ENCODE data around the gene CD22. TPM values are rescaled to one million over a fixed set of nuclear protein-coding genes. Genes with fewer than 3 reads are reported as not detected.

The CD22 gene
- total RNA-seq, 4 donors from 2014 or later = 3.2 to 11.7 (median 6.2) TPM; not detected in 1

- TF ChIP-seq, protein P1, sequence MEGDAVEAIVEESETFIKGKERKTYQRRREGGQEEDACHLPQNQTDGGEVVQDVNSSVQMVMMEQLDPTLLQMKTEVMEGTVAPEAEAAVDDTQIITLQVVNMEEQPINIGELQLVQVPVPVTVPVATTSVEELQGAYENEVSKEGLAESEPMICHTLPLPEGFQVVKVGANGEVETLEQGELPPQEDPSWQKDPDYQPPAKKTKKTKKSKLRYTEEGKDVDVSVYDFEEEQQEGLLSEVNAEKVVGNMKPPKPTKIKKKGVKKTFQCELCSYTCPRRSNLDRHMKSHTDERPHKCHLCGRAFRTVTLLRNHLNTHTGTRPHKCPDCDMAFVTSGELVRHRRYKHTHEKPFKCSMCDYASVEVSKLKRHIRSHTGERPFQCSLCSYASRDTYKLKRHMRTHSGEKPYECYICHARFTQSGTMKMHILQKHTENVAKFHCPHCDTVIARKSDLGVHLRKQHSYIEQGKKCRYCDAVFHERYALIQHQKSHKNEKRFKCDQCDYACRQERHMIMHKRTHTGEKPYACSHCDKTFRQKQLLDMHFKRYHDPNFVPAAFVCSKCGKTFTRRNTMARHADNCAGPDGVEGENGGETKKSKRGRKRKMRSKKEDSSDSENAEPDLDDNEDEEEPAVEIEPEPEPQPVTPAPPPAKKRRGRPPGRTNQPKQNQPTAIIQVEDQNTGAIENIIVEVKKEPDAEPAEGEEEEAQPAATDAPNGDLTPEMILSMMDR (IDR thresholded peaks at IDR 0.05; ENCODE audit: low read depth) = no peak
These were observed 18.0 kb upstream of the CD22 start for GRCh38 chr19:35310811-35311465.

DNA sequence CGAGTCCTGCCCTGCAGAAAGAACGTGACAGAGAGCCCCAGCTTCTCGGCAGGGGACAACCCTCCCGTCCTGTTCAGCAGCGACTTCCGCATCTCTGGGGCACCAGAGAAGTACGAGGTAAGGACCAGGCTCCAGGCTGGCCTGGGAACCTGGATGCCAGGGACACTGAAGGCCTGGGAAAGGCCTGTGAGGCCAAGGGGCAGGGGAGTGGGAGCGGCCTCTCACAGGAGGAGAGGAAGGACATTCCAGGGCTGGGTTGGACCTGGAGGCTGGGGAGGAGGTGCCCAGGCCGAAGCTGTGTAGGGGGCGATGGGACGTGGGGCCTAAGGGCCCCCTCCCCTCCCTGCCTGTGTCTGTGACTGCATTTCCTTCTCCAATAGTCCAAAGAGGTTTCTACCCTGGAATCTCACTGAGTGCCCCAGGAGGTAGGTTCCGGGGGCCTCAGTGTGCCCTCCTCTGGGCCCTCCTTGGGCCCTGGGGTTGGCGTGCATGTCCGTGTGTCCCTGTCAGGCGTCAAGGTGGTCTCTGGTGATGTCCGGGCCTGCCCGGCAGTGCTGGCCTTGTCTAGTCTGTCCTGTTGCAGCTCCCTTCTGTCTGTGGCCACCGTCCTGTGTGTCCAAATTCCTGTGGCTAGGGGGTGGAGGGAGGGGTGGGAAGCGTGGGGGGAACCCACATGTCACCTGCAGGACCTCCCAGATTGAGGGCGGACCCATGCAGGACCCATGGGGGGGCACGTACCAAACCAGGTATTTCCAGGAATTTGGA, 16.9 kb upstream of the CD22 start:
- TF ChIP-seq, protein P1 (IDR thresholded peaks at IDR 0.05; ENCODE audit: low read depth) = no peak

DNA sequence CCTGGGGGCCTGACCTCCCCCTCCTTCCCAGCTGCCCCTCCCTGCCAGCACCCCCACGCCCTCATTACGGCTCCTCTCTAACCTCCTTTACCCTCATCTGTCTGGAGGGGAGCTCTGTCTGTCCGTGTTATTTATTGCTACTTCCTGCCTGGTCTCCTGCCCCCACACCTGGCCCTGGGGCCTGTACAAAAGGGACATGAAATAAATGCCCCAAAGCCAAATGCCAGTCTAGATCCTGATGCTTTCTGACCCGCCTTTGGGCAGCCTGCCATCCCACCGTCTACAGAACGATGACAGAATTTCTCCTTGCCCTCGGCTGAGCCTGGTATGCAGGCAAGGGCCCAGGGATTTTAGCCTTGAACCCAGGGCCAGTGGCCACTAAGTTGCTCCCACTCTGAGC, 15.4 kb upstream of the CD22 start:
- TF ChIP-seq, protein P1 (IDR thresholded peaks at IDR 0.05; ENCODE audit: low read depth) = no peak

DNA sequence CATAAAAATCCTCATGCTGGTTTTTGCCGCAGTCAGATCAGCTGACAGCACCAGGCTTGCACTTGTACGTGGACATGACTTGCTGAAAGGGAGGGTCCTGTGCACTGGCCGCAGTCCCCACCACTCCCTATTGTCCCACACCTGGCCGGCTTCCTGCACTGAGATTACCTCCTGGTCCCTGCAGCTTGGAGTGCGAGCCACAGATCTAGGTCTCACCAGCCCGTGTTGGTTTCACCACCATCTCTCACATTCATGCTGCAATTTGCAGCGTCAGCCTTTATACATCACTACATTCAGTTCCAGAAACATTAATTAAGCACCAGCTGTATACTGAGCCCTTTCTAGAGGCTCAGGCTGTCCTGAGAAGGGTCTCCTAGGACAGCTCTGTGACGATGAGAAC, 15.0 kb upstream of the CD22 start:
- TF ChIP-seq, protein P1 (IDR thresholded peaks at IDR 0.05; ENCODE audit: low read depth) = no peak

DNA sequence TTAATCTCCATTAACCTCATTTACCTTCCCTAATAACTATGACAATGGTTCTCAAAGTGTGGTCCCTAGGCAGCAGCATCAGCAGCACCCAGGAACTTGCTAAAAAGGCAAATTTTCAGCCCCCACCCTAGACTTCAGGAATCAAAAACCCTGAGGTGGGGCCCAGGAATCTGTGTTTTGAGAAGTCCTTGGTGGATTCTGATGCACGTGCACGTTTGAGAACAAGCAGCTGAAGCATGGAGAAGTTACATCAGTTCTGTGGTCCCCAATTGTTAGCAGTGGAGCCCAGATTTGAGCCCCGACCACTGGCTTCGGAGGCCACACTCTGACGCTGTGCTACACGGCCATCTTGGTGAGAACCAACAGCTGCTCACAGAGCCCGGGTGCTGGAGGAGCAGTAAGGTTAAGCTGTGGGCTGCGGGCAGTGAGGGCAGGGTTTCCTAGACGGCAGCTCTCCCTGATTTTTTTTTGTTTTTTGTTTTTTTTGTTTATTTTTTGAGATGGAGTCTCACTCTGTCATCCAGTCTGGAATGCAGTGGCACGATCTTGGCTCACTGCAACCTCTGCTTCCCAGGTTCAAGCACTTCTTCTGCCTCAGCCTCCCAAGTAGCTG, 14.0 kb upstream of the CD22 start:
- TF ChIP-seq, protein P1 (IDR thresholded peaks at IDR 0.05; ENCODE audit: low read depth) = no peak

DNA sequence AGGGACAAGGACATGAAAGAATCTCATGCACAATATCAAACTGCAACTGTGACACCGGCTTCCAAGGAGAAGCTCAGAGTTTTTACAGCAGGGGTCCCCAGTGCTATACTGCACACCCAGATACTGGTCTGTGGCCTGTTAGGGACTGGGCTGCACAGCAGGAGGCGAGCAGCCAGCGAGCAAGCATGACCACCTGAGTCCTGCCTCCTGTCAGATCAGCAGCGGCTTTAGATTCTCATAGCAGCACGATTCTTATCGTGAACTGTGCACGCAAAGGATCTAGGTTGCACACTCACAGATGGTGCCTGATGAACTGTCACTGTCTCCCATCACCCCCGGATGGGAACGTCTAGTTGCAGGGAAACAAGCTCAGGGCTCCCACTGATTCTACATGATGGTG, 13.1 kb upstream of the CD22 start:
- TF ChIP-seq, protein P1 (IDR thresholded peaks at IDR 0.05; ENCODE audit: low read depth) = no peak

DNA sequence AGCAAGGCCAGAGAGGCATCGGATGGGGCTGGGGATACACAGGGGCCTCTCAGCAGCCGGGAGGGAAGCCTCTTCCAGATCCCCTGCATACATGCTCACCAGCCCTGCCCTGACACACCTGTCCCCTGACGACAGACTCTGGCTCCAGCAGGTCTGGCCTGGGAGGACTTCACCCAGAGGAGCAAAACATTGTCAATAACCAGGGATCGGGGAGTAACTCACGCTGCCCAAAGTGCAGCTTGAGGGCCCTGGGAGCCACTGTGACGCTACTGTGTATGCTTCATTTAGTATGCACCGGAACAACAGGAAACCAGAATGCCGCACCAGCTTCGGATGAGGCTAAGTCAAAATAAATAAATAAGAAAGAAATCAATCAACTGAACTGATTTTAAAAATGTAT, 12.4 kb upstream of the CD22 start:
- TF ChIP-seq, protein P1 (IDR thresholded peaks at IDR 0.05; ENCODE audit: low read depth) = no peak
